ENCODE measurements around the gene FMN2.
"Not testable (repeated sequence)": the region's sequence is repeated elsewhere in the genome, so short reads cannot be mapped to it uniquely, and the experiment has no call there.

Gene FMN2

DNA sequence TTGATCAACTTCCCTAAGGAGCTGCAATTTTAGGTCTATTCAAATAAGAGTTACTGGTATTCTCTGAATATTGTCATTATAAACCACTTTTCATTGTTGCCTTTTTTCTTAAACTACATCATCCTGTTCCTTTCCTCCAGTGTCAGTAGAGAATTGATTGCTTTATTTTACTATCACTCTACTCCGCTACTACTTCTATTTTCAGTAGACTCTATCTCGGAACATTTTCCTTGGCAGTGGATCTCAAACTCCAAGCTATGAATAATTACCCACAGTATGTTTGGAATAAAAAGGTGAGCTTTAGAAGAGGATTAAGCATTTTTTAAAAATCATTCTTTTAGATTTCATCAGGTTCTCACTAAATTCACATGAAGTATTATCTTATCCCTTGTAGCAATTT lies 295.4 kb downstream of the FMN2 start:
- DNase-seq, result no peak

DNA sequence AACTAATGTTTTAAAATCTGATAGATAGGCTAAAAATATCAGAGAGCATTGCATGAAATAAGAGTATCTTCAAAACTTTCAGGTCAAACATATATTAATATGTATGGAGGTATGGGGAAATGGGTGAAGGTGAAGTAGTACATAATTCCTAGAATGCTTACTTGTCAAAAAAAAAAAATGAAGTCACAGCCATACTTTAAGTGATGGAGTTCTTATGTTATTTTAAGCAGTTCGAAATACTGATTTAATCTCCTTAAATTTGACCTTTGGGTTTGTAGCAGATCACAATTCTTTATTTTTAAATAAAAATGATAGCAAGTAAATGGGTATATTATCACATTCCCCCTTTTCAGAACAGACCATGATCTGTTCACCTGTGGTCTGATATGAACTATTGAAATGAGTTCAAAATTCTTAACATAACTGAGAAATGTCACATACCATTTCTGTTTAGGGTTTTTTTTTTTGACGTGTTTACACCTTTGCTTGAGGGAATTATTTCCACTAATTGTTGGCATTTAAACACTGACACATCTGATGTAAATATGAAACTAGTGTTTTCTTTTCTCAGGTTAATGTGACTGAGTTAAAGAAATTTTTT lies 300.1 kb downstream of the FMN2 start:
- DNase-seq, result no peak

DNA sequence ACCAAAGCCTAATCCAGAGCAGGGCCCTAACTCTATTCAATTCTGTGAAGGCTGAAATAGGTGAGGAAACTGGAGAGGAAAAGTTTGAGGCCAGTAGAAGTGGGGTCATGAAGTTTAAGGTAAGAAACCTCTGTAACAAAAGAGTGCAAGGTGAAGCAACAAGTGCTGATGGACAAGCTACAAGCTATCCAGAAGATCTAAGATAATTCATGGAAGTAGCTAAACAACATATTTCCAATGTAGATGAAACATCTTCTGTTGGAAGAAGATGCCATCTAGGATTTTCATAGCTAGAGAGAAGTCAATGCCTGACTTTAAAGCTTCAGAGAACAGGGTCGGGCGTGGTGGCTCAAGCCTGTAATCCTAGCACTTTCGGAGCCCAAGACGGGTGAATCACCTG lies 302.7 kb downstream of the FMN2 start:
- DNase-seq, result no peak

DNA sequence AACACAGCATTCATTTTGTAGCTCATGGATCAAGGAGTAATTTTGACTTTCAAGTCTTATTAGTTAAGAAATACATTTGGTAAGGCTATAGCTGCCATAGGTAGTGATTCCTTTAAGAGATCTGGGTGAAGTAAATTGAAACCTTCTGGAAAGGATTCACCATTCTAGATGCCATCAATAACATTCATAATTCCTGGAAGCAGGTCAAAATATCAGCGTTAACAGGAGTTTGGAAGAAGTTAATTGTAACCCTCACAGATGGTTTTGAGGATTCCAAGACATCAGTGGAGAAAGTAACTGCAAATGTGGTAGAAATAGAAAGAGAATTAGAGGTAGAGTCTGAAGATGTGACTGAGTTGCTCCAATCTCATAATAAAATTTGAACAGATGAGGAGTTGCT lies 303.7 kb downstream of the FMN2 start:
- no peak for DNase-seq

DNA sequence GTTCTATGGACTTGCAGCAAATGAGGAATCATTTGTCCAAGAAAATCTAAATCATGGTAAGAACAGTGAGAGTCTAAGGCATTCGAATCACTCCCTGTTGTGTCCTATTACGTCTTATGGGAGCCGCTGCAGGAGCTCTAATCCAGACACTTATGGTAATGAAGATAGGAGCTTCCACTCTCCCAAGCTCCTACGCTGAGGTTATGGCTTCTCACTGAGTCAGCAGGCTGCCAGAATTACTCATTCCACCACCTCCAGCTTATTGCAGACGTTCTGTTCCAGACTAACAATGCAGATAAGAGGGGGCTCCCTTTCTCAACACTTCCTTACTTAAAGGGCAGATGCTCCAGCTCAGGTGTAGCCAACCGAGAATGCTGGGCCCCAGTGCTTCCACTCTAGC lies 307.7 kb downstream of the FMN2 start:
- DNase-seq, result no peak

DNA sequence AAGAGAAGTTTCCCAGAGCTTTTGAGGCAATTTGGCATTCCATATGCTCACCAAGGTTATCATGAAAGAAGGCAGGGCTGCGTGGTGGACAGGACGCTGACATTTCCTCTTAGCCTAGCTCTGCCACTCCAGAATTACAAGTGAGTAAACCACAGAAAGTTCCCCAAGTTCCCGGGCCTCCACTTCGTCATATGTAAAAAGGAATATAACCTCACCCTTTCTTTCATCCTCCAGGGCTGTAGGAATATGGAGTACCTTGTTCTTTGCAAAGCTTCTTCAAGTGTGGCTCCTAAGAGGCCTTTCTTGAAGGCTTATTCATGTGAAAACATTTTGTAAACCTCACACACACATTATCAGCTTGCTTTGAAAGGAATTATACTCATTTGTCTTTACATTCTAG lies 310.0 kb downstream of the FMN2 start:
- DNase-seq, result no peak

DNA sequence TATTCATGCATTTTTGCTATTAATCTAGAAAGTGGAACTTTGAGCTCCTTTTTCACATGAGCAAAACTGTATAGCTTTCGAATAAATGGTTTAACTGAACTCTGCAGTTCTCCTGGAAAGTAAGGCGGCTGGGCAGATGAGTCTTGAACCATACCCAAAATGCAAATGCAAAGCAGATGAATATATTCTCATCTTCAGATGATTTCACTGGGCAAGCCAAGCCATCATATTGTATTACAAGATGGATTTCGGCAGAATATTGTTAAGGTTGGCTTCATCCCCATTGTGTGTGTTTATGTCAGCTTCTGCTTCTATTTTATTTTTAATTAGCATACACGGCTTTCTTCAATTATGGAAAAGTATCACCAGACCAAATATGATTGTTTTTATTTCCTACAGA lies 310.6 kb downstream of the FMN2 start:
- no peak for DNase-seq

DNA sequence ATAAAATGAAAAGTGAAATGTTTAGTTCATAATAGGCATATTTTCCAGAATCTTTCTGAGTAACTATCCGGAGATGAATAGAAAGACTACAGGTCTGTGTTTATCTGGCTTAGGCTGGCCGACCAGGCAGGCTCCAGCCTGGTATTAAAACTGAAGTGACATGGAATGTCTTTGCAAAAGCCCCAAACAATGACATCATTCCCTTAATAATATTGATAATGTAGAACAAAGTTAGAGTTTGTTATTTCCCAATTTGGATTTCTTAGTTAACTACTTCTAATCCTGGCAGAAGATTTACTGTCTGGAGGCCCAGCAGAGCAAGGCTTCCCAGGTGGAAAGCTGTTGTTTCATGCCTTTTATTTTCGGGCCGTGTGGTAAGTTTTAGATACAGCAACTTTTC lies 312.6 kb downstream of the FMN2 start:
- no peak for DNase-seq

DNA sequence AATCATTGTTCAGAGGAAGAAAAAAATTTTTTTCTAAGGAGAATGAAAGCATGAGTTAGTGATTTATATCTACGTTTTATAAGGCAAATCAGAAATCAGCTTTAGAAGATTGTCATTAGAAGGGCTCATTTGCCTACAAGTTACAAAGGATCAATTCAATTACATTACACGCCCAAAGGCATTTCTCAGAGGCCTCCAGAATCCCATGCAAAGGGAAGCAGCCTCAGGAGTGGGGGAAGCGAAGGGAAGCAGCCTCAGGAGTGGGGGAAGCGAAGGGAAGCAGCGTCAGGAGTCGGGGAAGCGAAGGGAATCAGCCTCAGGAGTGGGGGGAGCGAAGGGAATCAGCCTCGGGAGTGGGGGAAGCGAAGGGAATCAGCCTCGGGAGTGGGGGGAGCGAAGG lies 314.1 kb downstream of the FMN2 start:
- DNase-seq, result no peak

DNA sequence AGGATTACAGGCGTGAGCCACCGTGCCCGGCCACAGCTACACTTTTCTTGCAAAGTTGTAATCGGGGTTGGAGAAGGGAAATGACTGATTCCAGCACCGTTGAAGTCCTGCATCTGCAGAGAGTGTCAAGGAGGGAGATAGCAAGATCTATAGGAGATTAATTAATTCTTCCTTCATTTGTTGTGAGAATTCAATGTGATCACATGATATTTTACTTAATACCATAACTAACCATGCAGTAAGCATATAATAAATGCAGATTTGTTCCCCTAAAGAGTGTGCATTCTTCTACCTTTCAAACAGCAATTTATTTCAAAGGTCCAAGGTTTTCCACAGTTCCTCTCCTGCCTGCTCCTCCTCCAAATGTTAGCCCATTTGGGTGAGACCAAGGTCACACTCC lies 315.7 kb downstream of the FMN2 start:
- no peak for DNase-seq

DNA sequence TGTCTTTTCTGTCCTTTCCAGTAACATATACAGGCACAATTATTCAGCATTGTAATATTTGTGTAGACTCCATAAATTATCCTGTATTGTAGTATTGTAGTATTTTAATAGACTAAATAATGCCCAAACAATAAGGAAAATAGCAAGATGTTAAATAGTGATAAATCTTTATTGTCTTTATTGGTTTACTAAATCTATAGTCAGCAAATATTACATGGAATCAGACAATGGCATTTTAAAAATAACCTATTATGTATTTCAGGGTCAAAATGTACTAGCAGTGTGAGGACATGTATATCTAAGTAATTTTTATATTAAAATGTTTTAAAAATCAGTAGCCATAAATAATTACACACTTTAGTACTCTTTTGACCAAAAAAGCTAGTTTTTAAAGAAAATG lies 317.9 kb downstream of the FMN2 start:
- no peak for DNase-seq

DNA sequence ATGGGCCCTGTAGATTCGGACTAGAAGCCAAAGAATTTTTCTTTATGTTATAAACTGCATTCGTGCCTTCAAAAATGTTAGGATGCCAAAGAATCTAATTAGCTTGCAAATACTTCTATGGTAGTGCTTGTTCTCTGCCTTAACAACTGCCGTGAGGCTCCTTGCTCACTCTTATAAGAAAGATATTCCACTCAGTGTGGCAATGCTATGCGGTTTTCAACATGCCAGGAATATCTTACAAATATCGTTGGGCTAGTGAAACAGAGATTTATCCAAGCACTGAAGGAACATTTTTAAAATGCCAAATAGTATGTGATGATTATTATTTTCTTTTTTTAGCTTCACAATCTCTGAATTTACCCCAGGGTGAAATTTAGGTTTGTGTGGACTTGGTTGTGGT lies 322.0 kb downstream of the FMN2 start:
- no peak for DNase-seq

DNA sequence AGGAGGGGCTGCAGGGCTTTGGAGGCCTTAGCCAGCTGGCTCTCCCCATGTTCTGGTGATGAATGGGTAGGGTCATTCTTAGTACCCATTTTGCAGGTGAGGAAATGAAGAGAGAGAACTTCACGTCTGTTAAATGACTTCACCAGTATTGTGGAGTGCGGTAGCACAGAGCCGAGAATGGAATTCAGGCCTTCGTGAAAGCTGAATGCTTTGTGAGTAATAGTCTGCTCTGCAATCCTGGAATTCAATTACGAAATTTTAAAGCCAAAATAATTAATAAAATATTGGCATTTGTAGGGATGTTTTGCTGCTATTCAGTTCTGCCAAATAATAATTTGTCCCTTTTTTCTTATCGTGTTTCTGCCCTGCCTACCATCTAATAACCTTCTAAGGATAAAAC lies 322.6 kb downstream of the FMN2 start:
- no peak for DNase-seq

DNA sequence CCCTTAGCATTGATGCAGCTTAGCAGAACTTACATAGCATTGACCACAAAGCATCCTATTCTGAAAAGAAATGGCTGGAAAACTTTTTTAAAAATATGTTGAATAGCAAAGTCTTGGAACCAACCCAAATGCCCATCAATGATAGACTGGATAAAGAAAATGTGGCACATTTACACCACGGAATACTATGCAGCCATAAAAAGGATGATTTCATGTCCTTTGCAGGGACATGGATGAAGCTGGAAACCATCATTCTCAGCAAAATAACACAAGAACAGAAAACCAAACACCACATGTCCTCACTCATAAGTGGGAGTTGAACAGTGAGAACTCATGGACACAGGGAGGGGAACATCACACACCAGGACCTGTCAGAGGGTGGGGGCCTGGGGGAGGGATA lies 323.3 kb downstream of the FMN2 start:
- DNase-seq, result not testable (repeated sequence)

DNA sequence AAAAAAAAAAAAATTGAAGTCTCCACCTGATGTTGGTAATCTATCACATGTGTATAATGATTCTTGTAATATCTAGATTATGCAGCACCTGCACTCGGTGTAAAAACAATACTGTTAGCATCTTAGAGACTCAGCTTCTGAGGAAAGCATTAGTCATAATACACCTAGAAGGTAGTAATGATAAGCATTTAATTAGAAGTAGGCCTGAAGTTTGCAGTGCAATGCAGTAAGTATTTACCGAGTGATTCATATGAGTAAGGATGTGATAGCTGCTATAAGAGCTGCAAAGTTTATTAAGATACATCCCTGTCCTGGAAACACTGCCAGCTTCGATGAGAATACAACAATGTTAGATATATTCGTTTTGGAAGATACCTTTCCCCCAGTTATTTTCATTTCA lies 323.8 kb downstream of the FMN2 start:
- DNase-seq, result no peak

DNA sequence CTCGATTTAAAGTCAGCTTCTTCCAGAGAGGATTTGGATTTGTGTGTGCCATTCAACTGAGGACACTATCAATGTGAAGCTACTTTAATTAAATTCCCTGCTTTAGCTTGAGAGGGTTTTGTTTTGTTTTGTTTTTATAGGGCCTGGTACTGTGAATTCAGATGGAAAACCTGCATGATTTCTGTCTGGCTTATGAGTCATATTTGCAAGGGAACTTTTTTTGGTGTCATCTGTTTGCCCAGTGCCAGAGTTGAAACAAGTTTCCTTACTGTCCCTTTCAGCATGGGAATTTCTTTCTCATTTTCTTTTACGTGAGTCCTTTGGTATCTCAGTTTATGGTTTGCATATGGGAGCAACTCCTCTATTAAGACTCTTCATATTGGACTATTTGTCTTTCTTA lies 325.6 kb downstream of the FMN2 start:
- no peak for DNase-seq

DNA sequence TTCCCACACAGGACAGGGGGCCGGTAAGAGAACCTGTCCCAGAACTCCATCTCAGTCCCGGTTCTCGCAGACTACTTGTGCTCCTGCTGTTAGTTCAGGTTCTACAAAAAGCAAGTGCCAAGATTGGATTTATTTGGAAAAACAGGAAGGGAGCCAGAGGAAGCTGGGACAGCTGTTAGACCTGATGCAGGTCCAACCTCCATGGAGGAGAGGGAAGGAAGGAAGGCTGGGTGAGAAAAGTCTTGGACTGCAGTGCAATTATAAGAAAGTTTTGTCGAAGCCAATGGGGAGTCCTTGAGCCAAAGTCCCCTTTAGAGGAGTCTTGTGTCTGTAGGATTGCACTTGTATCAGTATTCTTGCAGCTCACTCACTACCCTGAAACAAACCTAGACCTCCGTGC lies 329.1 kb downstream of the FMN2 start:
- DNase-seq, result no peak

DNA sequence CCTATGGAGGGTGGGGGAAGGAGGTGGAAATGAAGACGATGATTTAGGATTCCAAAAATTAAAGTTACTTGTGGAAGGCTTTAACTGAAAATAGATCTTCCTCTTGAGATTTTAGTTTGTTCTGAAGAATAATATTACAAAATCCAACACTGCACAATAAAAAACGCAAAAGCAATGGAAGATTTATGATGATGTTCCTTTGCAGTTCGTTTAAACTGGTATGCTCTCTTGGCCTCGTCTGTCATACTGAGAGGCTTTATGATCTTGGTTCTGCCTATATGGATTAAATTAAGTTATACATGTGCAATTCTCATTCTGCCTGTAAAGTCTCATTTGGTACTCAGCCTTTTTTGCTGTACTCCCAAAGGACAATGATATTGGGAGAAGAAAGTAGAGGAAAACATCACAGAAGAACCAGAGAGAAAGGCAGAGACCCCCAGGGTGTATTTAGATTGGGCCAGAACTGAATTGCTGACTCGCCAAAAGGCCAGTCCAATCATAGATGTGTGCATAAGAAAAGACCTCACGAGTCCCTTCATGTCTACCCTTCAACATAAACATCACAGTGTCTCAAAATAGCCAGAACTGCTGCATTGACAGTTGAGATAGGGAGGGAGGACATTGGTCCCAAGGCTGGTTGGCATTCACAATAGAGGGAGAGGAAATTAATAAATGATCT lies 331.7 kb downstream of the FMN2 start:
- DNase-seq, result no peak

DNA sequence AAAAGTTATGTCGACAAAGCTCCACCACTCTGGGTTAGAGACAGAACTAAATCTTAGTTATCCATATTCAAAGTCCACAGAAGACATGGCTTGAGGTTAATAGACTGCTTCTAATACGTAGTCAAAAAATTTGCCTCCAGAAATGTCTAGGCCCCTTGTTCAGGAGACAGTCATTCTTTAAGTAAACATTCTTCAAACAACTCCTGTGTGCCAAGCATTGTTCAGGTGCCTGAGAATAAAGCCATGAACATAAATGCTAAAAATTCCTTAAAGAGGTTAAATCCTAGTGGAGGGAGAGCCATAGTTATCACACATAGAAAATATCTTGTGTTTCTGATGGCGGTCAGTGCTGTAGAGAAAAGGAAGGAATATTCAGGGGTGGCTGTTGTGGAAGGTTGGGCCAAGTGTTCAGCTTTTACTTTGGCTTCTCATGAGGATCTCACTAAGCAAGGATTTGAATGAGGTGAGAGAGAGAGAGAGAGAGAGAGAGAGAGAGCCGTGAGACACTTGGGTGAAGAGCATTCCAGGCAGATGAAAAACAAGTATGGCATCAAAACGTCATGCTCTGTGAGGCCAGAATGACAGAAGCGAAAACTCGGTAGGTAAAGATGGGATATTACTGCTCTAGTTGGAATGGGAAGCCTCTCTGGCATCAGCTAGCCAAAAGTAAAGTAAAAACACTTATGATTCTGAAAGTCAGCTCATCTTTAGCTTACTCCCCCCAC lies 333.2 kb downstream of the FMN2 start:
- no peak for DNase-seq

DNA sequence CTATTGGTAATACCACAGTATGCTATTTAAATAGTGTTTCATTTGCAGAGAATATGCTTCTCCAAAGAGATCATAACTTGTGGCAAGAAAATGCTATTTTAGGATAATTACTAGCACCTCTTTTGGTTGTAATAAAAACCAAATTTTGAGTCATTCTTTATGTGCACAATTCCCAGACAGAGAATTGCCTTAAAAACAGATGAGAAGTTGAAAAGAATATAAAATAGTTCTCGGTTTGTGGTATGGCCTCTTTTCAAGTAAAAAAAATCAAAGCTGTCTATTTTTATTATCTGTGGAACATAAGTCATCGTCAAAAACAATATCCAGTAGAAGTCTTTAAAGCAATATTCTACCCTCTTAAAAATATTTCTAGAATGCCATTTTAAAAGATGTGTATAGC lies 334.4 kb downstream of the FMN2 start:
- no peak for DNase-seq

DNA sequence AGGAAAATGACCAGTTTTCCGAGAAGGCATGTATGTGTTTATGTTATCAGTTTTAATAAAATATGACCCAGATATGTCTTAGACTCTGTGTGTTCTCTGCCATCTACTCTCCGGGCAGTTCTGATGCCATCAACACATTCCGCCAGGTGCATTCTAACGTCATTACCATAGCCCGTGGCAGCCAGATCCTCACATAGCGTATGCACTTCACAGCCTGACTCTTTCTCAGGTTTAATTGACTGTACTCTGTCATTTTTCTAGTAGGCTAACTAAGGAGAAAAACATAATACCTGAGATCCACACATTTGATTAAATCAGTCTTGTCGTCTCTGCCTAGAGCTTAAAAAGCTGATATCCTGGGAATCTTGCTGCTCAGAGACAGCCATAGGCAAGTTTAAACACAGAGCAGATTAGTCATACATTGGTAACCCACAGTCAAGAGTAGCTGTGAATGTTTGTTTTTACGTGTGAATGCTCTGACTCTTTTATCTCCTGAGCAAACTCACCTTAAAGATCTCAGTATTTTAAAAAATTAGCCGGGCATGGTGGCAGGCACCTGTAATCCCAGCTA lies 344.4 kb downstream of the FMN2 start:
- no peak for DNase-seq

DNA sequence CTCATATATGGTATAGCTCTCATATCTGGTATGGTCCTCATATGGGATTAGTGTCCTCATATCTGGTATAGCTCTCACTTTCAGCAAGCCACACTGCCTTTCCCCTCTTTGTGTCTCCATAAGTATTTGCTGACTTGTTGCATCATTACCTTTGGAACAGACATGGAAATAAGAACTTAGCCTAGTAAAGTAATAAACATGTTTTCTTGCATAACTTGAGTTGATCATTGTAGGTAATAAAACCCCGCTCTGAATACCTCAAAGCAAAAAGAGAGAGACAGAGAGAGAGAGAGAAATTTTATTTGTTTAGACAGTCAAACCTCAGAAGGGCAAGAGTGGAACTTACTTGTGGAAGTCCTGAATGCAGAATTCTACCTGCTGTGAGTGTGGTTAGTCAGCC lies 350.0 kb downstream of the FMN2 start:
- no peak for DNase-seq

DNA sequence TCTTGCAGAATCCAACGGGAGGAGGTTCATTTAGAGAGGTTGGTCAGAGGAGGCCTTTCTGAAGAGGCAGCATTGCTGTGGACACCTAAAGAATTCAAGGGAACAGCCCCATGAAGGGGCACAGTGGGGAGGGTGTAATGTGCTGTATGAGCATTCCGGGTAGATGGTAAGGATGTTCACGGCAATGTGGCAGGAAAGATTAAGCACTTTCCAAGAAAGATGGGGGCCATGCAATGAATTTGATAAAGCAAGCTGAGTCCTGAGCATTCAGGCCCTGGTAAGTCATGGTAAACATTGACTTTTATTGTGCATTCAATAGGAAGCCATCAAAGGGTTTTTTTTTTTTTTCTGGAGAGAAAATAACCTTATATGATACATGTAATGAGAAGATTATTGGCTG lies 353.7 kb downstream of the FMN2 start:
- DNase-seq, result no peak

DNA sequence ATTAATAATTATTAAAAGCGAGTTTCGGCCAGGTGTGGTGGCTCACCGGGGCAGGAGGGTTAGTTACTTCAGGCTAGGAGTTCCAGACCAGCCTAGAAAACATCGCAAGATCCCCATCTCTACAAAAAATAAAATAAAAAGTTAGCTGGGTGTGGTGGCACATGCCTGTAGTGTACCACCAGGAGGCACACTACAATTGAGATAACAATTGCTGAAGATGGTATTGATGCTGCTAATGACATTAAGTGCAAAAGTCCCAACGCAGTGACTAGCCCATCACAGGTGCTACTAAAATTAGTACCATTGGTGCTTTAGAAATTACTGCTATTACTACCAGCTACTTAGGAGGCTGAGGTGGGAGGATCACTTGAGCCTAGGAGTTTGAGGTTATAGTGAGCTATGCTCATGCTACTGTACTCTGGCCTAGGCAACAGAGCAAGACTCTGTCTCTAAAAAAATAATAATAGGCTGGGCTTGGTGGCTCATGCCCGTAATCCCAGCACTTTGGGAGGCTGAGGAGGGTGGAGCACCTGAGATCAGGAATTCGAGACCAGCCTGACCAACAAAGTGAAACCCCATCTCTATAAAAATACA lies 363.6 kb downstream of the FMN2 start:
- no peak for DNase-seq
